ENCODE measurements around the gene IP6K3.

IP6K3 gene

DNA sequence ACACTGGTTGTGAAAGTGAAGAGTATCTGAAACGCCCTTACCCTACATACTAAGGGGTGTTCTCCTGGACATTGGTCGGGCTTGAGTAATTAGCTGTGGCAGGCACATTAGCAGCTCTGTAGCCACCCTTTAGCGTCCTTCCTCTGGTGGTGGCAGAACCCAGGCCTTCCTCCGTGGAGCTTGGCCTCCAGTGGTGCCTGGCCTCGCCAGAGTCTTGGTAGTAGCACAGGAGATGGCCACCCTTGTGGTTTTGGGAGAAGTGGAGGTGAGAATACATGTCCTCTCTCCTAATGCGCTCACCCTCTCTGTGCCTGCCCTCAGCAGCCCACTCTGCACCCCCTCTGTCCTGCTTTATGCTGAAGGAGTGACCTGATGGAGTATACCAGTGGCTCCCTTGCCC lies 17.6 kb downstream of the IP6K3 start:
- H3K4me3 ChIP-seq = no peak overlapping the region
- H3K9me3 ChIP-seq (ENCODE audit: low read depth, low read length) = no peaks in the 10 kb centered on the region
- H3K9ac ChIP-seq (ENCODE audit: insufficient read length) = no peak overlapping the region
- TF ChIP-seq FOXP2 (optimal IDR thresholded peaks at IDR 0.05; ENCODE audit: control extremely low read depth, extremely low read length, insufficient read depth) = no peak
- no peak for TF ChIP-seq EZH2 (IDR thresholded peaks at IDR 0.05)
- no peak for TF ChIP-seq POLR2AphosphoS5 (IDR thresholded peaks at IDR 0.05; ENCODE audit: borderline replicate concordance, low read depth, low read length)
- H3K27ac ChIP-seq = no peak overlapping the region
- no peaks in the 10 kb centered on the region for H3K36me3 ChIP-seq (ENCODE audit: insufficient read depth, low read length)
- DNase-seq (ENCODE audit: low read depth, low spot score) = no peak

DNA sequence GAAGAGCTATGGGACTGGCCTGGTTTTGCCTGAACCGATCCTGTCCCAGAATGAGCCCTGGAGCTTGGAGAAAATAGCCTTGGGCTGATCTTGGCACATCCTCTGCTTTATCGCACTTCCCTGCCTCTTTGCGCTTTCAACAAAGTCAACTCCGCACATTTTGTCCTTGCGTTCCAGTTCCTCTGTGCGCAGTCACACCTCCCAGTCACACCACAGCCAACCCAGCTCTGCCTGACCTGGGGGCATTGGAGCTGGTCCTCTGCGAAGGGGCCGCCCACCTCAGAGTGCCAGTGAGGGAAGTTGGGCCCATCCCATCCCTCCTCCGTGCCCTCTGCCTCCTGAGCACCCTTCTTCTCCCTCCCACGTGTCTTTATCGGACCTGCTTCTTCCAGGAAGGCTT lies 18.3 kb downstream of the IP6K3 start:
- Histone ChIP-seq H3K36me3 (ENCODE audit: insufficient read depth, low read length) (no peaks in the 10 kb centered on the region), H3K27ac (no peak overlapping the region), H3K9ac (ENCODE audit: insufficient read length) (no peak overlapping the region), H3K9me3 (ENCODE audit: low read depth, low read length) (no peaks in the 10 kb centered on the region), H3K4me3 (no peak overlapping the region)
- TF ChIP-seq EZH2 (IDR thresholded peaks at IDR 0.05) = no peak
- TF ChIP-seq POLR2AphosphoS5 (IDR thresholded peaks at IDR 0.05; ENCODE audit: borderline replicate concordance, low read depth, low read length) = no peak
- TF ChIP-seq FOXP2 (optimal IDR thresholded peaks at IDR 0.05; ENCODE audit: control extremely low read depth, extremely low read length, insufficient read depth) = no peak
- DNase-seq (ENCODE audit: low read depth, low spot score) = no peak

DNA sequence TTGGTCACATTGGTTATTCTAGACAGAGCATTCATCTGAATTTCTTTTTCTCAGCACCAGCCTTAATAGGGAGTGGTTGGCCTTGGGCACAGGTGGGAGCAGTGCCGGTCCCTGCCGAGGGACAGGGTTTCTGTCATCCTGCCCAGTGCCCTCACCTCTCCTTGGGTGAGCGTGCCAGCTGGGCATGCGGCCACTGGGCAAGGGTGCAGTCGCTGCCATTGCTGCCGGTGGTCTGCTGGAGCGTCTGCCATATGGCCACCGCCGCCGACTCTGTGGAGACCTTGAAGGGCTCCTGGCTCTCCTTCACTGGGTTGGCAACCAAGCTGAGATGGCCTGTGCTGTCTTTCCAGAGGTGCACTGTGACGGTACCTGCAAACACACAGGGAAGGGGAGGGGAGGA lies 18.8 kb downstream of the IP6K3 start:
- no peak for DNase-seq (ENCODE audit: low read depth, low spot score)
- Histone ChIP-seq H3K9ac (ENCODE audit: insufficient read length) (no peak overlapping the region), H3K36me3 (ENCODE audit: insufficient read depth, low read length) (no peaks in the 10 kb centered on the region), H3K27ac (no peak overlapping the region), H3K9me3 (ENCODE audit: low read depth, low read length) (no peaks in the 10 kb centered on the region), H3K4me3 (no peak overlapping the region)
- TF ChIP-seq EZH2 (IDR thresholded peaks at IDR 0.05) (no peak), FOXP2 (optimal IDR thresholded peaks at IDR 0.05; ENCODE audit: control extremely low read depth, extremely low read length, insufficient read depth) (no peak), POLR2AphosphoS5 (IDR thresholded peaks at IDR 0.05; ENCODE audit: borderline replicate concordance, low read depth, low read length) (no peak)

DNA sequence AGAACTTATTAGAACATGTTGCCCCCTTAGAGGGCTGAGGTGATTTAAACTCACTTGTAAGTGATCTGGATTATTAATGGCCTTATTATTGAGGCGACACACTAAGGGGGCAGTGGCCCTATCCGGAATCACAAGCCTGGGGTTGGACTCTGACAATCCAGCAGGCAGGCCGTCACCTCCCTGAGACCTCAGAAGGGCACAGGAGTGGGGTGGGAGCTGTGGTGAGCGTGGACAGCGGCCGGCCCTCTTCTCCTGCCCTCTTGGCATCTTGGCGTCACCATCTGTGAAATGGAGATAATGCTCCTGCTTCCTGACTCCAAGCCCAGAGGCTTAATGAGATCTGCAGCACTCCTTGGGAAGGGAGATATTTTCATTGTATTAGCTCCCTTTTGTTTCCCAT lies 19.6 kb downstream of the IP6K3 start:
- TF ChIP-seq EZH2 (IDR thresholded peaks at IDR 0.05) (no peak), FOXP2 (optimal IDR thresholded peaks at IDR 0.05; ENCODE audit: control extremely low read depth, extremely low read length, insufficient read depth) (no peak), POLR2AphosphoS5 (IDR thresholded peaks at IDR 0.05; ENCODE audit: borderline replicate concordance, low read depth, low read length) (no peak)
- Histone ChIP-seq H3K4me3 (no peak overlapping the region), H3K9me3 (ENCODE audit: low read depth, low read length) (no peaks in the 10 kb centered on the region), H3K36me3 (ENCODE audit: insufficient read depth, low read length) (no peaks in the 10 kb centered on the region), H3K9ac (ENCODE audit: insufficient read length) (no peak overlapping the region), H3K27ac (no peak overlapping the region)
- DNase-seq (ENCODE audit: low read depth, low spot score) = no peak

DNA sequence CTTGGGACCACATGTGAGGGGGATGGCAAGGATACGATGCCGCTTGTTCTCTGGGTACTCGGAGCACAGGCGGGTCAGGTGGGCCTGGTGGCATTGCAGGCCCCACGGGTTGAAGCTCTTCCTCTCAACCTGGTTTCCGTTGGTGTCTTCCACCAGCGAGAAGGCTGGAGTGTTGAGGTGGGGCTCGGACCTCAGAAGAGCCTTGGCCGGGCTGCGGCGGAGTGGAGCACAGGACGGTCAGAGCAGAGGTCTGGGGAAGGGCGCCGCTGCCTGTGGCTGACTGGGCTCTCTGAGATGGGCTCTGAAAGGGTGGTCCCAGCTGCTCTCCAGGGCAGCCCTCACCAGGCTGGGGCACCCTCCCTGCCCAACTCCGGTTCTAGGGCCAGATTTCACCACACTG lies 20.0 kb downstream of the IP6K3 start:
- Histone ChIP-seq H3K27ac (no peak overlapping the region), H3K9me3 (ENCODE audit: low read depth, low read length) (no peaks in the 10 kb centered on the region), H3K9ac (ENCODE audit: insufficient read length) (no peak overlapping the region), H3K36me3 (ENCODE audit: insufficient read depth, low read length) (no peaks in the 10 kb centered on the region), H3K4me3 (no peak overlapping the region)
- TF ChIP-seq EZH2 (IDR thresholded peaks at IDR 0.05) (no peak), POLR2AphosphoS5 (IDR thresholded peaks at IDR 0.05; ENCODE audit: borderline replicate concordance, low read depth, low read length) (no peak), FOXP2 (optimal IDR thresholded peaks at IDR 0.05; ENCODE audit: control extremely low read depth, extremely low read length, insufficient read depth) (no peak)
- DNase-seq (ENCODE audit: low read depth, low spot score) = no peak

- no peaks in the 10 kb centered on the region for H3K9me3 ChIP-seq (ENCODE audit: low read depth, low read length)
- TF ChIP-seq FOXP2 (optimal IDR thresholded peaks at IDR 0.05; ENCODE audit: control extremely low read depth, extremely low read length, insufficient read depth) = no peak
- no peak for TF ChIP-seq POLR2AphosphoS5 (IDR thresholded peaks at IDR 0.05; ENCODE audit: borderline replicate concordance, low read depth, low read length)
- TF ChIP-seq EZH2 (IDR thresholded peaks at IDR 0.05) = no peak
- H3K4me3 ChIP-seq = no peak overlapping the region
- H3K9ac ChIP-seq (ENCODE audit: insufficient read length) = no peak overlapping the region
- DNase-seq (ENCODE audit: low read depth, low spot score) = no peak
- H3K36me3 ChIP-seq (ENCODE audit: insufficient read depth, low read length) = no peaks in the 10 kb centered on the region
- no peak overlapping the region for H3K27ac ChIP-seq
Measured at GRCh38 chr6:33725891-33726673, 20.6 kb downstream of the IP6K3 start.

DNA sequence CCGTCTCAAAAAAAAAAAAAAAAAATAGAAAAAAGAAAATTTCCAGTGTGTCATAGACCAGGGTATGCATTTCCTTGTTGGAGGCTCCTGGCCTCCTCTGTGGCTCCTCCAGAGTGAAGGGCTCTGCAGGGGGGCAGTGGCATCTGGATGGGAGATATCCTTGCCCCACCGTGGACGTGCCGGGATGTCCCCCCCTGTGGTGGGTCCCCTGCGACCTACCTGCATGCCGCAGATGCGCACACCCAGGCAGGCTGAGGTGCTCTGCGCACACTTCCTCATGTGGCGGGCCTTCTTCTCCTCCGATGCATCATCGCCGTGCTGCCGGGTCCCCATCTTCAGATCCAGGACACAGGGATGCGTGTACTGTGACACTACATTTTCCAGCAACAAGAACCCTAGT lies 21.5 kb downstream of the IP6K3 start:
- no peak overlapping the region for H3K27ac ChIP-seq
- no peak for TF ChIP-seq POLR2AphosphoS5 (IDR thresholded peaks at IDR 0.05; ENCODE audit: borderline replicate concordance, low read depth, low read length)
- no peak overlapping the region for H3K4me3 ChIP-seq
- no peak overlapping the region for H3K9ac ChIP-seq (ENCODE audit: insufficient read length)
- DNase-seq (ENCODE audit: low read depth, low spot score) = no peak
- H3K36me3 ChIP-seq (ENCODE audit: insufficient read depth, low read length) = no peaks in the 10 kb centered on the region
- no peaks in the 10 kb centered on the region for H3K9me3 ChIP-seq (ENCODE audit: low read depth, low read length)

DNA sequence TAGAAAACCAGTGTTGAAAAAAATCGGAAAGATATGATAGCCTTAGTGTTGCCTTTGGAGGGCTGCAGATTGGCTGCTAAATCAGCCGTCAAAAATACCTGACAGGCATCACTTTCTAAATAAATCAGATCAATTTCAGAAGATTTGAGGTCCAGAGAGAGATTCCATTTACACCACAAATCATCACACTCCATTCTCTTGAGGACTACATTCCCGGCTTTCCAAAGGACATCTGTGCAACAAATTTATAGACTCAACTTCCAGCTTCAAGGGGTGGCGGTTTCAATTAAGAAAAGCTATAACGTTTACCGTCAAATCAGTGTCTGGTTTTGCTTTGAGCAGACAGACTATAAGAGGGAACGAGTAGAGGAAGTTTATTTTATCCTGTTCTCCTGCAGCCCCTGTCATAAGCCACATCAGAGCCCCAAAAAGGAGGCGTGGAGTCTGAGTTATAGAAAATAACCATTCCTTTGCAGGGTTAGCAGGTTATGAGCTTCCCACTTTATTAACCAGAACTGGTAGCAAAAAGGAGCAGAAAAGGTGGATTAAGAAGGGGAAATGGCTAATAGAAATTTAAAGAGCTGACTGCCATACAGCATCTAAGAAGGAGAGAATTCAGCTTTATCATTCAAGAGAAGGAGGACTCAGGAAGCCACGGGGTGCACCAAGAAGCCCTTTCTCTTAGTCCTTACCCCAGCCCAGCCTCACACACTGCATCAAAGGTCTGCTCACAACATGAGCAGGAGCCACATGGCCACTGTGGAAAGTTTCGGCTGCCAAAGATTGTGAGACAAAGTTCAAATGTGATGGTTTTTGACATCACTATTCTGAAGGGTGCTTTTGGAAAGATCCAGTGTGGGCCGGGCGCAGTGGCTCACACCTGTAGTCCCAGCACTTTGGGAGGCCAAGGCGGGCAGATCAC lies 22.3 kb downstream of the IP6K3 start:
- no peak for DNase-seq (ENCODE audit: low read depth, low spot score)
- Histone ChIP-seq H3K36me3 (ENCODE audit: insufficient read depth, low read length) (no peaks in the 10 kb centered on the region), H3K9ac (ENCODE audit: insufficient read length) (no peak overlapping the region), H3K9me3 (ENCODE audit: low read depth, low read length) (no peaks in the 10 kb centered on the region), H3K4me3 (no peak overlapping the region), H3K27ac (no peak overlapping the region)
- TF ChIP-seq FOXP2 (optimal IDR thresholded peaks at IDR 0.05; ENCODE audit: control extremely low read depth, extremely low read length, insufficient read depth) = no peak
- TF ChIP-seq EZH2 (IDR thresholded peaks at IDR 0.05) = no peak
- no peak for TF ChIP-seq POLR2AphosphoS5 (IDR thresholded peaks at IDR 0.05; ENCODE audit: borderline replicate concordance, low read depth, low read length)
